ENCODE measurements around the gene OR6N2.

DNA sequence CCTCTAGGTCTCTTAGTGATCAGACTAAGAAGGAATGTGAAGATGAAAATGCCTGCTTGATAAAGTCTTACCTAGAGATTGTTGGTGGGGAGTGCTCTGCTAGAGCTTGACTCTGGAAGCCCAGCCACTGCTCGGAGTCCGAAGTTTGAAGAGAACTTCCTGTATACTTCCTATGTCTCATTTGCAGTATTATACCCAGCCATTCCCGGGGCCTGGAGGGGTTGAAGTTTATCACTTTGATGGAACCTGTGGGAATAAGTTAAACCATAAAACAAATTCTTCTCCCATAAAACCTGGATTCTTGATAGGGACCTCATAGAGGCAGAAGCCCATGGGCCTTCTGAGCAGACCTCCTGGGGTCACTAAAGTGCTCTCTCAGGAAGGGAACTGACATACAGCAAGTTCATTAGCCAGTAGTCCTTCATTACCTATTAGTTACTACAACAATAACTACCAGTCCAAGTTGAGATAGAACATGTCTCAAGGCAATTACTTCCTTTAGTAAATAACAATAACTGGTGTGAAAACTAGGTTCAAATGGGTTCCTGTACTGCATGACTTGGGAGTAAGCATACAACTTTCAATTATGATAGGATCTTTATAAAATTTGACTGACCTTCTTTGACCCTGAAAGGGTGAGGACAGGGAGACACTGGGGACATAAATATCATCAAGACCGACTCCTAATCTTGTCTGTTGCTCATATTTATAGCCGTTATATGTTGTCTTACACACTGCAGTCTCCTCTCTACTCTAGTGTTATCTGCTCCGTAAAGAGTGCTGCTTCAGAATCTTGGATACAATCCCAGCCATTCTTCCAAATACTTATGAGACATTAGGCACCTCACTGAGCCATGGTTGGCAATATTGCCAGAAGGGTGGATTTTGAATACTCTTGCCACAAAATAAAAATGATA is 8.8 kb downstream of the OR6N2 start, which contains the start of gene OR6N1:
- TF ChIP-seq, protein P1, sequence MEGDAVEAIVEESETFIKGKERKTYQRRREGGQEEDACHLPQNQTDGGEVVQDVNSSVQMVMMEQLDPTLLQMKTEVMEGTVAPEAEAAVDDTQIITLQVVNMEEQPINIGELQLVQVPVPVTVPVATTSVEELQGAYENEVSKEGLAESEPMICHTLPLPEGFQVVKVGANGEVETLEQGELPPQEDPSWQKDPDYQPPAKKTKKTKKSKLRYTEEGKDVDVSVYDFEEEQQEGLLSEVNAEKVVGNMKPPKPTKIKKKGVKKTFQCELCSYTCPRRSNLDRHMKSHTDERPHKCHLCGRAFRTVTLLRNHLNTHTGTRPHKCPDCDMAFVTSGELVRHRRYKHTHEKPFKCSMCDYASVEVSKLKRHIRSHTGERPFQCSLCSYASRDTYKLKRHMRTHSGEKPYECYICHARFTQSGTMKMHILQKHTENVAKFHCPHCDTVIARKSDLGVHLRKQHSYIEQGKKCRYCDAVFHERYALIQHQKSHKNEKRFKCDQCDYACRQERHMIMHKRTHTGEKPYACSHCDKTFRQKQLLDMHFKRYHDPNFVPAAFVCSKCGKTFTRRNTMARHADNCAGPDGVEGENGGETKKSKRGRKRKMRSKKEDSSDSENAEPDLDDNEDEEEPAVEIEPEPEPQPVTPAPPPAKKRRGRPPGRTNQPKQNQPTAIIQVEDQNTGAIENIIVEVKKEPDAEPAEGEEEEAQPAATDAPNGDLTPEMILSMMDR (IDR thresholded peaks at IDR 0.05) = no peak
- TF ChIP-seq POLR2A (IDR thresholded peaks at IDR 0.05) (no peak), POLR2AphosphoS5 (IDR thresholded peaks at IDR 0.05; ENCODE audit: insufficient read depth in 1 of 2, low read depth in 1 of 2) (no peak)
